Testis (tissue), 3 donors: Measurements from ENCODE around the gene PRKAR2A. TPM values are rescaled to one million over a fixed set of nuclear protein-coding genes. Genes with fewer than 3 reads are reported as not detected.
"Not testable (repeated sequence)": the region's sequence is repeated elsewhere in the genome, so short reads cannot be mapped to it uniquely, and the experiment has no call there.

Source experiments
- DNase-seq: peaks from one replicate; pipeline ENCODE4 v3.0.0-alpha.2; 2019
- H3K27ac ChIP-seq, 2 donors: fragments of 200-600 bp; sonication (generic); one replicate each; pipeline ENCODE4 v1.5.1; 2019
- H3K27me3 ChIP-seq: fragments of 200-600 bp; sonication (generic); one replicate; pipeline ENCODE4 v1.5.1; 2019
- H3K36me3 ChIP-seq: fragments of 200-600 bp; sonication (generic); one replicate; pipeline ENCODE4 v1.5.1; 2017; ENCODE audit warnings: low read depth; ENCODE audit errors: missing control alignments
- H3K4me1 ChIP-seq: fragments of 200-600 bp; sonication (generic); one replicate; pipeline ENCODE4 v1.5.1; 2019
- H3K4me3 ChIP-seq, 2 donors: fragments of 200-600 bp; sonication (generic); one replicate each; pipeline ENCODE4 v1.5.1; 2017 to 2019
- H3K9me3 ChIP-seq: fragments of 200-600 bp; sonication (generic); one replicate; pipeline ENCODE4 v1.5.1; 2017
- POLR2A ChIP-seq: fragments of 450-650 bp; IDR thresholded peaks from one replicate; pipeline ENCODE4 v1.6.1; 2017; ENCODE audit warnings: antibody characterized with exemption, mild to moderate bottlenecking, moderate library complexity
- WGBS, 2 donors: methylation state at CpG; one replicate each; pipeline ENCODE4 v1.1.5; 2018; 5-methylcytosine and 5-hydroxymethylcytosine counted together
- intact Hi-C: fragments of 100-400 bp; cut with DNase I; formaldehyde crosslinking; loops from one replicate; pipeline ENCODE4 v1.15.1; 2023; ENCODE audit warnings: low total_unique reads
- polyA plus RNA-seq: library from polyadenylated mRNA; stranded (reverse); fragments of 350-450 nt; fragmentation: Illumina TruSeq; extraction: RNeasy Lipid Tissue Mini Kit (QIAGEN cat#74804); gene quantifications from one replicate; pipeline ENCODE4 v1.2.3, GENCODE V29; 2014; ENCODE audit warnings: low read depth, low replicate concordance; ENCODE audit not compliant: insufficient read depth
- total RNA-seq, 2 donors: library from RNA; depleted of rRNA; stranded (reverse); fragments of >200 nt; gene quantifications; one replicate each; pipeline ENCODE4 v1.2.3, GENCODE V29; 2016
- TF ChIP-seq, protein P1 (sequence below), 3 experiments: fragments of 450-650 bp in 2 of 3; fragments of 200-600 bp in 1 of 3; sonication (generic) in 1 of 3; IDR thresholded peaks; one replicate each; pipeline ENCODE4 v1.5.1; 2016 to 2019; ENCODE audit warnings: antibody characterized with exemption in 3 of 3, mild to moderate bottlenecking in 2 of 3, moderate library complexity in 1 of 3

Gene PRKAR2A
- total and polyA plus RNA-seq, 3 donors from 2014 or later: 52.2 to 166 (median 150) TPM

DNA sequence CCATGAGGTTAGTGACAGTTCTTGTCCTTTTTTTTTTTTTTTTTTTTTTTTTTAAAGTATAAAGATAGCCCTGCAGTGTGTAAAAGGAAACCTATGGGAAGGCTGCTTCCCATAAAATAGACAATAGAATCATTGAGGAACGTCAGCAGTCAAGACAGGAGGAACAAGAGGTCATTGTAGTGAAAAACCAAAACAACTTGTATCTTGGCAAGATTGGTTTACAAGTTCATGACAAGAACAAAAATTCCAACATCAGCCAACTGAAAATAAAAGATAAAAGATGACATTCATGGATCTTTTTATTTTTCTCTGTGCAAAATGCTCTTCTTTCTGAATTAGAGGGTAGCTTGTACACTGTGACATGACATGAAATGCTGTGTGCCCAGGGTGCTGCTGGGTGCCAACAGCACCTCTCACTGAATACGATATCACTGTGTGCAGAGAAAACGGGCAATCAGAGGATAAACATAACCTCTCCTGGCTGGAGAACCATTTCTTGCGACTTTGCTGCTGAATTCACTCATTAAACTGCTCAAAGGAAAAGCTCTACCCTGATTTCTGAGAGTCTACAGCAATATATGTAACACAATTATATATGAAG lies 100.6 kb downstream of the PRKAR2A start:
- H3K4me3 ChIP-seq: no peak overlapping the region

DNA sequence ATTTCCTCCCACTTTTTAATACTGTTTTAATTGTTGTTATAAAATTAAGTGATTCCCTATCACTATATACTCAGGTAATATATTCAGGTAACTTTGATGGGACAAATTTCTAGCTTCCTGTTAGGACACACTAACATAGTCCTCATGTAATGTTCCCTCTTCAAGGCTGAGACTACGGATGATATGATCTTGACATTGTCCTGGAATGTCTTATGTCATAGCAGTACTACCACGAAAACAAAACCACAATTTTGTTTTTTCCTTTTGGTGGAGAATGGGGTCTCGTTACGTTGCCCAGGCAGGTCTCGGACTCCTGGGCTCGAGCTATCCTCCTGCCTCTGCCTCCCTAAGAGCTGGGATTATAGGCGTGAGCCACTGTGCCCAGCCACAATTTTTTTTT lies 103.9 kb downstream of the PRKAR2A start:
- no peak overlapping the region for H3K27ac ChIP-seq
- H3K36me3 ChIP-seq: no peaks in the 10 kb centered on the region
- TF ChIP-seq POLR2A: no peak
- TF ChIP-seq, protein P1, sequence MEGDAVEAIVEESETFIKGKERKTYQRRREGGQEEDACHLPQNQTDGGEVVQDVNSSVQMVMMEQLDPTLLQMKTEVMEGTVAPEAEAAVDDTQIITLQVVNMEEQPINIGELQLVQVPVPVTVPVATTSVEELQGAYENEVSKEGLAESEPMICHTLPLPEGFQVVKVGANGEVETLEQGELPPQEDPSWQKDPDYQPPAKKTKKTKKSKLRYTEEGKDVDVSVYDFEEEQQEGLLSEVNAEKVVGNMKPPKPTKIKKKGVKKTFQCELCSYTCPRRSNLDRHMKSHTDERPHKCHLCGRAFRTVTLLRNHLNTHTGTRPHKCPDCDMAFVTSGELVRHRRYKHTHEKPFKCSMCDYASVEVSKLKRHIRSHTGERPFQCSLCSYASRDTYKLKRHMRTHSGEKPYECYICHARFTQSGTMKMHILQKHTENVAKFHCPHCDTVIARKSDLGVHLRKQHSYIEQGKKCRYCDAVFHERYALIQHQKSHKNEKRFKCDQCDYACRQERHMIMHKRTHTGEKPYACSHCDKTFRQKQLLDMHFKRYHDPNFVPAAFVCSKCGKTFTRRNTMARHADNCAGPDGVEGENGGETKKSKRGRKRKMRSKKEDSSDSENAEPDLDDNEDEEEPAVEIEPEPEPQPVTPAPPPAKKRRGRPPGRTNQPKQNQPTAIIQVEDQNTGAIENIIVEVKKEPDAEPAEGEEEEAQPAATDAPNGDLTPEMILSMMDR (IDR thresholded peaks at IDR 0.05): no peak
- no peaks in the 10 kb centered on the region for H3K9me3 ChIP-seq
- DNase-seq: no peak
- no peaks in the 10 kb centered on the region for H3K27me3 ChIP-seq
- no peak overlapping the region for H3K4me3 ChIP-seq
- WGBS, 2 donors: 87 to 88% methylated on average over 7 of the region's 7 CpGs
- intact Hi-C loops: no loop called here
- peaks cover 37% of the 10 kb centered on the region for H3K4me1 ChIP-seq

More for the DNA sequence above, 100.6 kb downstream of the PRKAR2A start:
- Histone ChIP-seq H3K27ac (peak overlapping the region; percentile 58 to 84), H3K4me1 (peaks cover 25% of the 10 kb centered on the region), H3K27me3 (no peaks in the 10 kb centered on the region), H3K36me3 (no peaks in the 10 kb centered on the region), H3K9me3 (no peaks in the 10 kb centered on the region)
- DNase-seq: no peak
- WGBS, 2 donors: 20 to 48% methylated on average over 4 of the region's 4 CpGs
- intact Hi-C loops: no loop called here
- no peak for TF ChIP-seq POLR2A
- TF ChIP-seq, protein P1 (IDR thresholded peaks at IDR 0.05): no peak

DNA sequence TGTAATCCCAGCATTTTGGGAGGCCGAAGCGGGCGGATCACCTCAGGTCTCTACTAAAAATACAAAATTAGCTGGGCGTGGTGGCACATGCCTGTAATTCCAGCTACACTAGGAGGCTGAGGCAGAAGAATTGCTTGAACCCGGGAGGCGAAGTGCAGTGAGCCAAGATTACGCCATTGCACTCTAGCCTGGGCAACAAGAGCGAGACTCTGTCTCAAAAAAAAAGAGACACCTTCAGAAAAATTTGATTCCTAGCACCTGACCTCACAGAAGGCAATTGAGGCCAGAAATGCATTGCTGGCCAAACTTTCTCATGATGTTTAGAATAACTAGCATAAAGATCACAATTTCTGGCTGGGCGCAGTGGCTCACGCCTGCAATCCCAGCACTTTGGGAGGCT lies 106.4 kb downstream of the PRKAR2A start:
- H3K27me3 ChIP-seq, intact Hi-C loops, H3K36me3 ChIP-seq, H3K27ac ChIP-seq, DNase-seq, H3K9me3 ChIP-seq, H3K4me3 ChIP-seq: not testable (repeated sequence)
- H3K4me1 ChIP-seq: peaks cover 27% of the 10 kb centered on the region
- 96 to 98% methylated on average over 10 of the region's 10 CpGs for WGBS, 2 donors

DNA sequence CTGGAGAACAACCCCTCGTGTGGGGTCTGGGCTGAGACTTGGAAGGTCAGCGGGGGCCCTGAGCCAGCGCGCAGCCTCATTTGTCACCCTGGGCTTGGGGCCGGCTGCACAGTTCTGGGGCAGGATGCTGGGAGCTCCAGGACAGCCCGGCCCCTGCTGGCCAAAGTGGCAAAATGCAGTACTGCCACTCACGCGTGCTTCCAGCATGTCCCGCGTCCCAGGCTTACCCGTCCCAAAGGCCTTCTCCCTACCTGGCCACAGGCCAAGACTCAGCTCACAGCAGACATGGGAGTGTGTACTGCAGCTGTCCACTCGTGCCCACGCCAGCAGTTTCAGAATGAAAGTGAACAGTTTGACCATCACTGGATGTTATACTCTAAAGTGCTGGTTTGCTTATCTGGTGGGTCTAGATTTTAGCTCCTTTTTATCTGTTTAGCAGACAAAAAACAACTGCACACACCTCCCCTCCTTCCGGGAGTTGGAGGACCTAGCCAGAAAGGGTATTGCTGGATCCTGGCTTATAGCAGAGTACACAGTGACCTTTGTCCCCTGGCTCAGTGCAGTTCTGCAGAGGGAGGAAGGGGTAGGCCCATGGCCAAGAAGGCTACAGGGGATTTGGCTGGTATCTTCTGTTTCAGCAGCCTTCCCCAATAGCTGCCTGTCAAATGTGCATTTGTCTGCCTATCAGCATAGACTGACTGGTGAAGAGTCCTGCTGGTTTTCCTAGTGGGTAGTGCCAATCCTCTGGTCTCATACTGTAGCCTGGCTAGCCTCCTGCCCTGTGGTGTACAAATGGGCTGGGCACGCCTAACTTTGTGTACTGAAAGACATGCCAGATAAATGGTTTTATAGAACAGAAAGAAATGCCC lies 107.5 kb downstream of the PRKAR2A start:
- intact Hi-C loops: no loop called here
- TF ChIP-seq POLR2A: no peak
- TF ChIP-seq, protein P1 (IDR thresholded peaks at IDR 0.05): peak; percentile 49 to 86 (median 52)
- Histone ChIP-seq H3K36me3 (no peaks in the 10 kb centered on the region), H3K27me3 (no peaks in the 10 kb centered on the region), H3K4me3 (no peak overlapping the region), H3K27ac (peak overlapping the region; percentile 66 to 70), H3K4me1 (peaks cover 31% of the 10 kb centered on the region), H3K9me3 (no peaks in the 10 kb centered on the region)
- 25 to 40% methylated on average over 11 to 15 of the region's 15 CpGs for WGBS, 2 donors
- peak; percentile 86 for DNase-seq

DNA sequence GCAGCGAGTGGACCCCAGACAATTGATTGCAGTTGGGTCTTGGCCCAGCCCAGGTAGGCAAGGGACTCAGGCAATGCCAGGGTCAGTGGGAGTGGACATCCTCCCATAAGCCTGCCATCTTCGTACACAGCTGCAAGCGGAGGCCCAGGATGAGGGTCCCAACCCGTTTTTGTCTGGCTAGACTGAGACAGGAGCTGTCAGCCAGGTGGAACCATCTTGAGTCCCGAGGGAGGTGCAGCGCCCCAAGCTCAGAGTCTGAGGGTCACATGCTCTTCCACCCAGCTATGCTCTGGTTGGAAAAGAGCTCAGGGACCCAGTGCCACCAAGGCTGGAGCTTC lies 108.1 kb downstream of the PRKAR2A start:
- Histone ChIP-seq H3K27ac (peak overlapping the region; percentile 66 to 70), H3K27me3 (no peaks in the 10 kb centered on the region), H3K4me3 (no peak overlapping the region), H3K36me3 (no peaks in the 10 kb centered on the region), H3K9me3 (no peaks in the 10 kb centered on the region), H3K4me1 (peaks cover 31% of the 10 kb centered on the region)
- TF ChIP-seq, protein P1 (IDR thresholded peaks at IDR 0.05): no peak
- no peak for TF ChIP-seq POLR2A
- intact Hi-C loops: no loop called here
- no peak for DNase-seq
- WGBS, 2 donors: 71% methylated on average over 4 to 6 of the region's 6 CpGs
